H1 (cell line): ENCODE data around the gene TTC21A. TPM values are rescaled to one million over a fixed set of nuclear protein-coding genes. Genes with fewer than 3 reads are reported as not detected.

Experiments used
- CHD7 ChIP-seq: fragments of 300-600 bp; sonication (generic); IDR thresholded peaks from 2 replicates; pipeline ENCODE4 v1.7.1; 2012; ENCODE audit warnings: low read length, moderate library complexity, mild to moderate bottlenecking, inconsistent platforms; ENCODE audit not compliant: insufficient replicate concordance
- polyA plus RNA-seq, 7 experiments: library from polyadenylated mRNA; depleted of rRNA in 3 of 7; stranded (reverse) in 5 of 7; unstranded in 2 of 7; fragments of >200 nt in 5 of 7; fragments of 200-250 nt in 2 of 7; gene quantifications; 1 replicate in 5 of 7; 2 replicates in 1 of 7; 4 replicates in 1 of 7; pipeline versions ENCODE4 v1.2.1 to v1.2.3, GENCODE V29; 2011 to 2013; ENCODE audit warnings: missing spikeins in 2 of 7, mixed read lengths in 2 of 7
- total RNA-seq: library from RNA; stranded (reverse); fragmentation: NEBNext Ultra II Directional; extraction: Animal tissue kit (Norgen Biotek cat#: 25700); gene quantifications from 2 replicates; pipeline ENCODE4 v1.2.1, GENCODE V29; 2021

The TTC21A gene
- total and polyA plus RNA-seq, 2 of the 8 experiments (the other 6 are each of a cell fraction or from before 2014, with no cell fraction given) = 2.3 to 2.8 TPM

GRCh38 chr3:39156421-39156820 lies 48.9 kb downstream of the TTC21A start (continued):
- no peak for TF ChIP-seq CHD7
